ENCODE data around the gene AQP1. TPM values are rescaled to one million over a fixed set of nuclear protein-coding genes. Genes with fewer than 3 reads are reported as not detected.

Gene AQP1
- polyA plus RNA-seq, 3 donors, result 0.03 TPM; not detected in 2

DNA sequence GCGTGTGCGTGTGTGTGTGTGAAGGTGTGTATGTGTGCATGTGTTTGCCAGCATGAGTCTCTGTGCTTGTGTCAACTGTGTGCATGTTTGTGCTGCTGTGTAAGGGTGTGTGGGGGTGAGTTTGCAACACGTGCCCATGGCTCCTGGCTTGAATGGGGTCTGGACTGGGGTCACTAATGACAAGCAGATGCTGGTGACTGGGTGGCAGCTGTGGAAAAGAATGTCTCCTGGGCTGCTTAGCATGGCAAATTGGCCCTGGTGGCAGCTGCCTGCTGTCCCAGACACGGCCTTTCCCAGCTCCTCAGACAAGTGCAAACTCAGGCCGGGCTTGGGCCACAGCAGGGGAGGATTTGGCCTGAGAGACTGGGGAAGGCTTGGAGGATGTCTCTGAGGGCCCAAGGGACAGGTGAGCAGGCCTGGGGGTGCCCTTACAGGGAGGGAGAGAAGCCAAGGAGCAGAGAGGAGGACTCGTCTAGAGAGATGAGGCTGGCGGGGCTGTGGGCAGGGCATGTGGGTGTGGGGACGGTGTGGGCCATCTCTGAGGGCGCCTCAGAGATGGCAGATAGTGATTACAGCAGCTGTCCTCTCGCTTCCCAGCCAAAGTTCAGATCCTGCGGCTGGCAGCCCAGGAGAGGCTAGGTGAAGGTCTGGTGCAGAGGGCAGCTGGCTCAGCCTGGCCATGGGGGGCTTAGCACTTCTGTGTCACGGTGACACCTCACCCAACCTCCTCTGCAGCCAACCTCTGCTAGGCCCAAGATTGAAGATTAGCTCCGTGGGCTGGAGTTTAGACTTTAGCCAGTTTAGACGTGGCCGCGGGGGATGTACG is 1.5 kb downstream of the AQP1 start:
- Histone ChIP-seq H3K4me2 (replicated peaks; ENCODE audit: extremely low read depth, low read length, poor library complexity, severe bottlenecking) (no peak overlapping the region), H3K9me3 (replicated peaks in 1 of 2; ENCODE audit: control insufficient read depth in 1 of 2, insufficient read depth in 1 of 2, low read length in 2 of 2) (no peaks in the 10 kb centered on the region), H3K79me2 (ENCODE audit: insufficient read depth, low read length) (no peaks in the 10 kb centered on the region), H3K27me3 (ENCODE audit: control insufficient read depth in 2 of 2, insufficient read depth in 2 of 2, low read length in 2 of 2) (no peaks in the 10 kb centered on the region), H3K4me1 (ENCODE audit: control insufficient read depth in 1 of 2, insufficient read depth in 2 of 2, low read length in 2 of 2) (no peaks in the 10 kb centered on the region), H3K4me3 (replicated peaks in 1 of 3; ENCODE audit: low read depth in 2 of 3, low read length in 3 of 3) (no peak overlapping the region), H3K36me3 (replicated peaks in 1 of 2; ENCODE audit: control insufficient read depth in 1 of 2, insufficient read depth in 2 of 2, low read length in 2 of 2) (no peaks in the 10 kb centered on the region), H3K27ac (ENCODE audit: low read depth in 1 of 2, low read length in 2 of 2) (no peak overlapping the region), H4K20me1 (ENCODE audit: insufficient read depth, low read length) (no peaks in the 10 kb centered on the region), H2AFZ (ENCODE audit: insufficient read depth, low read depth, low read length, poor library complexity, severe bottlenecking) (no peak overlapping the region), H3K9ac (ENCODE audit: insufficient read depth, low read length, poor library complexity, severe bottlenecking) (no peak overlapping the region)
- Mint-ChIP-seq H3K27ac (peak overlapping the region in 1 of 7 donors; percentile 15), H3K27me3 (ENCODE audit: low read depth in 3 of 3) (peaks cover 0 to 4% (median 1%) of the 10 kb centered on the region in 3 donors), H3K4me3 (no peak overlapping the region), H3K9me3 (no peaks in the 10 kb centered on the region), H3K36me3 (no peaks in the 10 kb centered on the region), H3K4me1 (peaks cover 2% of the 10 kb centered on the region)
- intact Hi-C loops (cut with micrococcal nuclease), result no loop called here
- 97% methylated on average over 16 of the region's 17 CpGs for WGBS (ENCODE audit: insufficient coverage)
- TF ChIP-seq, protein P1, sequence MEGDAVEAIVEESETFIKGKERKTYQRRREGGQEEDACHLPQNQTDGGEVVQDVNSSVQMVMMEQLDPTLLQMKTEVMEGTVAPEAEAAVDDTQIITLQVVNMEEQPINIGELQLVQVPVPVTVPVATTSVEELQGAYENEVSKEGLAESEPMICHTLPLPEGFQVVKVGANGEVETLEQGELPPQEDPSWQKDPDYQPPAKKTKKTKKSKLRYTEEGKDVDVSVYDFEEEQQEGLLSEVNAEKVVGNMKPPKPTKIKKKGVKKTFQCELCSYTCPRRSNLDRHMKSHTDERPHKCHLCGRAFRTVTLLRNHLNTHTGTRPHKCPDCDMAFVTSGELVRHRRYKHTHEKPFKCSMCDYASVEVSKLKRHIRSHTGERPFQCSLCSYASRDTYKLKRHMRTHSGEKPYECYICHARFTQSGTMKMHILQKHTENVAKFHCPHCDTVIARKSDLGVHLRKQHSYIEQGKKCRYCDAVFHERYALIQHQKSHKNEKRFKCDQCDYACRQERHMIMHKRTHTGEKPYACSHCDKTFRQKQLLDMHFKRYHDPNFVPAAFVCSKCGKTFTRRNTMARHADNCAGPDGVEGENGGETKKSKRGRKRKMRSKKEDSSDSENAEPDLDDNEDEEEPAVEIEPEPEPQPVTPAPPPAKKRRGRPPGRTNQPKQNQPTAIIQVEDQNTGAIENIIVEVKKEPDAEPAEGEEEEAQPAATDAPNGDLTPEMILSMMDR (IDR thresholded peaks at IDR 0.05), result no peak
- DNase-seq, result no peak

DNA sequence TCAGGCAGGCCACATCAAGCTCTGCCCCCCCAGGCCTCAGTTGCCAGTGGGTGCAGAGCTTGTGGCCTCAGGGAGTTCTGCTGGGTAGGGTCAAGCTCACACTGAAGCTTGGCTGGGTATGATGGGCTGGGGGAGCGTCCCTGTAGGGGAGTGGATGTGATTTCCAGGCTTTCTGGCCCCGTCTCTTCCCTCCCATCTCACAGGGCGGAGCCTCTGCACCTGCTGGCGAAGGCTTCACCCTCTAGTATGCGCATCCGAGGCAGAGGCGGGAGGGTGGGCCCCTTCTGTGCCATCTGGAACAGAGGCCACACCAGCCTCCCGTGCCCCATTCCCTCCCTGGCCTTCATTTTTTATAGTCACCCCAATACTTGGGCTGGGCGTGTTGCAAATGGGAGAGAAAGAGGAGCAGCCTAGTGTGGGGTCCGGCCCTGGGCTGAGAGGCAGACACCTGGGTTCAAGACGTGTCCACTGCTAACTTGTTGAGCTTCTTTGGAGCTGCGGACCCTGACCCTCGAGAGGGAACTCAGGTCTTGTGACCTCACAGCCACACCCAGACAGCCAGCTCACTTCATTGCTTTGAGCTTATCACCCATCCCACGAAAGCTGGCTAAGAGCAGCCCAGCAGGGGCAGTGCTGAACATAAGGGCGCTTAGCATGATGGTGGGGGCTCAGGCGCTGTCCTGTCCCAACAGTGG is 2.3 kb downstream of the AQP1 start:
- no peaks in the 10 kb centered on the region for H3K4me1 ChIP-seq (ENCODE audit: control insufficient read depth in 1 of 2, insufficient read depth in 2 of 2, low read length in 2 of 2)
- H3K27ac Mint-ChIP-seq, result no peak overlapping the region
- peaks cover 0 to 4% (median 1%) of the 10 kb centered on the region in 3 donors for H3K27me3 Mint-ChIP-seq (ENCODE audit: low read depth in 3 of 3)
- H3K27ac ChIP-seq (ENCODE audit: low read depth in 1 of 2, low read length in 2 of 2), result no peak overlapping the region
- H3K9me3 Mint-ChIP-seq, result no peaks in the 10 kb centered on the region
- H4K20me1 ChIP-seq (ENCODE audit: insufficient read depth, low read length), result no peaks in the 10 kb centered on the region
- no peaks in the 10 kb centered on the region for H3K79me2 ChIP-seq (ENCODE audit: insufficient read depth, low read length)
- H3K4me3 Mint-ChIP-seq, result no peak overlapping the region
- intact Hi-C loops (cut with micrococcal nuclease), result no loop called here
- H3K4me1 Mint-ChIP-seq, result peaks cover 2% of the 10 kb centered on the region
- 96% methylated on average over 7 of the region's 16 CpGs for WGBS (ENCODE audit: insufficient coverage)
- TF ChIP-seq, protein P1 (IDR thresholded peaks at IDR 0.05), result no peak
- no peaks in the 10 kb centered on the region for H3K36me3 ChIP-seq (replicated peaks in 1 of 2; ENCODE audit: control insufficient read depth in 1 of 2, insufficient read depth in 2 of 2, low read length in 2 of 2)
- H3K9me3 ChIP-seq (replicated peaks in 1 of 2; ENCODE audit: control insufficient read depth in 1 of 2, insufficient read depth in 1 of 2, low read length in 2 of 2), result no peaks in the 10 kb centered on the region
- no peak overlapping the region for H3K9ac ChIP-seq (ENCODE audit: insufficient read depth, low read length, poor library complexity, severe bottlenecking)
- no peak overlapping the region for H3K4me3 ChIP-seq (replicated peaks in 1 of 3; ENCODE audit: low read depth in 2 of 3, low read length in 3 of 3)
- H3K4me2 ChIP-seq (replicated peaks; ENCODE audit: extremely low read depth, low read length, poor library complexity, severe bottlenecking), result no peak overlapping the region
- DNase-seq, result no peak
- no peak overlapping the region for H2AFZ ChIP-seq (ENCODE audit: insufficient read depth, low read depth, low read length, poor library complexity, severe bottlenecking)
- H3K27me3 ChIP-seq (ENCODE audit: control insufficient read depth in 2 of 2, insufficient read depth in 2 of 2, low read length in 2 of 2), result no peaks in the 10 kb centered on the region
- no peaks in the 10 kb centered on the region for H3K36me3 Mint-ChIP-seq

Measured in CD14-positive monocyte (primary cell).